H9 (cell line): ENCODE data around the gene RYR1. TPM values are rescaled to one million over a fixed set of nuclear protein-coding genes. Genes with fewer than 3 reads are reported as not detected.

Experiments
- DNase-seq: peaks from one replicate; pipeline ENCODE4 v3.0.0-alpha.2; 2017
- H2AFZ ChIP-seq: one replicate; pipeline ENCODE4 v1.6.1; 2013; ENCODE audit warnings: mild to moderate bottlenecking, low read length, control low read depth, moderate library complexity
- H2AK5ac ChIP-seq: 2 replicates; pipeline ENCODE4 v1.6.1; 2013; ENCODE audit warnings: low read length, control low read depth, mixed read lengths; ENCODE audit not compliant: insufficient read length
- H2BK120ac ChIP-seq: one replicate; pipeline ENCODE4 v1.6.1; 2013; ENCODE audit warnings: low read depth, mild to moderate bottlenecking, low read length, control low read depth, inconsistent platforms; ENCODE audit not compliant: poor library complexity, severe bottlenecking
- H2BK12ac ChIP-seq: 2 replicates; pipeline ENCODE4 v1.6.1; 2013; ENCODE audit warnings: low read length, control low read depth, mixed read lengths, low read depth; ENCODE audit not compliant: insufficient read length
- H2BK15ac ChIP-seq: 2 replicates; pipeline ENCODE4 v1.6.1; 2013; ENCODE audit warnings: low read depth, low read length, control low read depth
- H2BK20ac ChIP-seq: one replicate; pipeline ENCODE4 v1.6.1; 2013; ENCODE audit warnings: low read depth, mild to moderate bottlenecking, low read length, control low read depth, inconsistent platforms; ENCODE audit not compliant: poor library complexity, severe bottlenecking
- H2BK5ac ChIP-seq: 2 replicates; pipeline ENCODE4 v1.6.1; 2013; ENCODE audit warnings: low read length, control low read depth, mixed read lengths; ENCODE audit not compliant: insufficient read length
- H3K14ac ChIP-seq: 2 replicates; pipeline ENCODE4 v1.6.1; 2013; ENCODE audit warnings: low read length, control low read depth; ENCODE audit not compliant: insufficient read depth
- H3K18ac ChIP-seq: 2 replicates; pipeline ENCODE4 v1.6.1; 2013; ENCODE audit warnings: low read depth, mild to moderate bottlenecking, mixed read lengths, low read length, control low read depth; ENCODE audit not compliant: insufficient read length
- H3K23ac ChIP-seq: 2 replicates; pipeline ENCODE4 v1.6.1; 2013; ENCODE audit warnings: low read length, control low read depth, mixed read lengths, low read depth; ENCODE audit not compliant: insufficient read length
- H3K23me2 ChIP-seq: 2 replicates; pipeline ENCODE4 v1.6.1; 2013; ENCODE audit warnings: low read depth, mild to moderate bottlenecking, mixed read lengths, low read length, control low read depth; ENCODE audit not compliant: insufficient read length, poor library complexity, severe bottlenecking
- H3K27ac ChIP-seq: 2 replicates; pipeline ENCODE4 v1.5.1; 2013; ENCODE audit warnings: low read length, control low read depth, mixed read lengths, low read depth; ENCODE audit not compliant: insufficient read length
- H3K27me3 ChIP-seq: 2 replicates; pipeline ENCODE4 v1.6.1; 2013; ENCODE audit warnings: low read length, control low read depth, inconsistent platforms; ENCODE audit not compliant: insufficient read depth
- H3K4ac ChIP-seq: 2 replicates; pipeline ENCODE4 v1.6.1; 2013; ENCODE audit warnings: low read depth, mild to moderate bottlenecking, control low read depth, inconsistent platforms, low read length, moderate library complexity
- H3K4me1 ChIP-seq: 2 replicates; pipeline ENCODE4 v1.6.1; 2013; ENCODE audit warnings: low read length, control low read depth, inconsistent platforms; ENCODE audit not compliant: insufficient read depth
- H3K4me2 ChIP-seq: 2 replicates; pipeline ENCODE4 v1.6.1; 2013; ENCODE audit warnings: low read length, control low read depth, mixed read lengths; ENCODE audit not compliant: insufficient read length, insufficient read depth
- H3K56ac ChIP-seq: 2 replicates; pipeline ENCODE4 v1.6.1; 2013; ENCODE audit warnings: low read depth, mild to moderate bottlenecking, mixed read lengths, low read length, control low read depth; ENCODE audit not compliant: insufficient read length
- H3K79me1 ChIP-seq: 2 replicates; pipeline ENCODE4 v1.6.1; 2013; ENCODE audit warnings: low read depth, mild to moderate bottlenecking, moderate library complexity, low read length, control low read depth, inconsistent platforms; ENCODE audit not compliant: insufficient read depth, poor library complexity, severe bottlenecking
- H3K79me2 ChIP-seq: 2 replicates; pipeline ENCODE4 v1.6.1; 2013; ENCODE audit warnings: low read length, control low read depth, inconsistent platforms; ENCODE audit not compliant: insufficient read depth
- H3K9ac ChIP-seq: 2 replicates; pipeline ENCODE4 v1.6.1; 2013; ENCODE audit warnings: low read length, control low read depth, mixed read lengths; ENCODE audit not compliant: insufficient read length; ENCODE audit errors: extremely low read depth
- H3K9me3 ChIP-seq: one replicate; pipeline ENCODE4 v1.6.1; 2013; ENCODE audit warnings: low read depth, low read length, inconsistent platforms; ENCODE audit not compliant: control insufficient read depth
- H3T11ph ChIP-seq: one replicate; pipeline ENCODE4 v1.6.1; 2013; ENCODE audit warnings: mild to moderate bottlenecking, low read length, control low read depth, inconsistent platforms
- H4K20me1 ChIP-seq: one replicate; pipeline ENCODE4 v1.6.1; 2013; ENCODE audit not compliant: control insufficient read depth, insufficient read length, insufficient read depth
- H4K5ac ChIP-seq: 2 replicates; pipeline ENCODE4 v1.6.1; 2013; ENCODE audit warnings: low read depth, mild to moderate bottlenecking, mixed read lengths, low read length, control low read depth; ENCODE audit not compliant: insufficient read length
- H4K8ac ChIP-seq: replicated peaks from 2 replicates; pipeline ENCODE4 v1.6.1; 2013; ENCODE audit warnings: low read length, control low read depth, mixed read lengths, low read depth; ENCODE audit not compliant: insufficient read length
- H4K91ac ChIP-seq: 2 replicates; pipeline ENCODE4 v1.6.1; 2013; ENCODE audit warnings: low read depth, mild to moderate bottlenecking, moderate library complexity, mixed read lengths, low read length, control low read depth; ENCODE audit not compliant: insufficient read length
- H3K27ac Mint-ChIP-seq, 3 experiments: 2 replicates in 2 of 3; 3 replicates in 1 of 3; pipeline ENCODE4 v1.8.0; 2020 to 2021; ENCODE audit warnings: mixed read lengths in 3 of 3, mild to moderate bottlenecking in 1 of 3, moderate library complexity in 1 of 3
- H3K27me3 Mint-ChIP-seq: 2 replicates; pipeline ENCODE4 v1.8.0; 2021; ENCODE audit warnings: low read depth, mild to moderate bottlenecking, moderate library complexity, mixed read lengths
- H3K36me3 Mint-ChIP-seq, 3 experiments: 2 replicates in 2 of 3; 3 replicates in 1 of 3; pipeline ENCODE4 v1.8.0; 2020 to 2021; ENCODE audit warnings: low read depth in 3 of 3, mixed read lengths in 3 of 3; ENCODE audit not compliant: insufficient read depth in 1 of 3
- H3K4me1 Mint-ChIP-seq, 2 experiments: 2 replicates each; pipeline ENCODE4 v1.8.0; 2020; ENCODE audit warnings: mixed read lengths in 2 of 2
- H3K4me3 Mint-ChIP-seq, 2 experiments: 2 replicates in 1 of 2; 3 replicates in 1 of 2; pipeline ENCODE4 v1.8.0; 2020 to 2021; ENCODE audit warnings: mild to moderate bottlenecking in 2 of 2, mixed read lengths in 2 of 2, moderate library complexity in 1 of 2
- H3K9me3 Mint-ChIP-seq, 2 experiments: 2 replicates in 1 of 2; 3 replicates in 1 of 2; pipeline ENCODE4 v1.8.0; 2020; ENCODE audit warnings: mild to moderate bottlenecking in 2 of 2, mixed read lengths in 2 of 2, moderate library complexity in 1 of 2
- WGBS: extraction: QIAGEN DNeasy Blood & Tissue Kit; methylation state at CpG from one replicate; pipeline ENCODE4 v1.1.7; 2013; ENCODE audit warnings: missing lambda C conversion rate, low lambda C conversion rate, mixed read lengths; ENCODE audit not compliant: insufficient read length; ENCODE audit errors: extremely low coverage; 5-methylcytosine and 5-hydroxymethylcytosine counted together
- total RNA-seq: library from RNA; stranded (reverse); gene quantifications from 2 replicates; pipeline ENCODE4 v1.2.1, GENCODE V29; 2021
- TF ChIP-seq, protein P1 (sequence below): fragments of 200-600 bp; sonication (generic); conservative IDR thresholded peaks from 3 replicates; pipeline ENCODE4 v1.8.0; 2021; ENCODE audit warnings: antibody characterized with exemption, mild to moderate bottlenecking

The RYR1 gene
- total RNA-seq, 1 experiment from 2014 or later: 8.9 TPM

DNA sequence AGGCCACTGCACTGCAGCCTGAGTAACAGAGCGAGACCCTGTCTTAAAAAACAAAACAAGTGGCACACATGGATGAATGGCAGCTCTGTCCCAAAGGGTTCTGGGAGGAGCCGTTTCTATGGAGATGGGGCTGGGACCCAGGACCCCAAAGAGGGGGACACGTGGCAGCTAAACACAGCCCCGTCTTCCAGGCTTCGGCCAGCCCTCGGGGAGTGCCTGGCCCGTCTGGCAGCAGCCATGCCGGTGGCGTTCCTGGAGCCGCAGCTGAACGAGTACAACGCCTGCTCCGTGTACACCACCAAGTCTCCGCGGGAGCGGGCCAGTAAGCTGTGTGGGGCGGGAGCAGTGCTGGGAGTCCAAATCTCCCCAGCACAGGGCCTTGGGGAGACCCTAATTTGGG is 82.4 kb downstream of the RYR1 start:
- H2AK5ac ChIP-seq: no peak overlapping the region
- no CpG with 5 or more reads among the region's 17 CpGs for WGBS

More for the DNA sequence above, 82.4 kb downstream of the RYR1 start:
- H3K23ac ChIP-seq: no peak overlapping the region
- H4K20me1 ChIP-seq: no peaks in the 10 kb centered on the region
- no peak overlapping the region for H3K27ac Mint-ChIP-seq
- no peaks in the 10 kb centered on the region for H3K4me1 Mint-ChIP-seq
- no peak overlapping the region for H2BK15ac ChIP-seq
- H4K91ac ChIP-seq: no peak overlapping the region
- H3K36me3 Mint-ChIP-seq: peaks cover 10 to 20% (median 13%) of the 10 kb centered on the region in 3 experiments; a peak in 4 of 7 replicates
- H3K9ac ChIP-seq: no peak overlapping the region
- H4K8ac ChIP-seq: no peak overlapping the region
- no peaks in the 10 kb centered on the region for H3K27me3 Mint-ChIP-seq
- no peaks in the 10 kb centered on the region for H3K4me1 ChIP-seq
- H3K23me2 ChIP-seq: no peaks in the 10 kb centered on the region
- H3K18ac ChIP-seq: no peak overlapping the region
- H3K14ac ChIP-seq: no peak overlapping the region
- no peak overlapping the region for H4K5ac ChIP-seq
- no peak overlapping the region for H2BK12ac ChIP-seq
- no peak overlapping the region for H2BK5ac ChIP-seq
- no peak overlapping the region for H3K56ac ChIP-seq
- no peak for DNase-seq
- no peak overlapping the region for H2AFZ ChIP-seq
- H3K79me1 ChIP-seq: no peaks in the 10 kb centered on the region
- H3K4ac ChIP-seq: no peak overlapping the region
- no peak overlapping the region for H3K4me3 Mint-ChIP-seq
- H3T11ph ChIP-seq: no peak overlapping the region
- no peaks in the 10 kb centered on the region for H3K9me3 ChIP-seq
- H3K27ac ChIP-seq: no peak overlapping the region
- no peaks in the 10 kb centered on the region for H3K79me2 ChIP-seq
- H2BK20ac ChIP-seq: no peak overlapping the region
- no peaks in the 10 kb centered on the region for H3K9me3 Mint-ChIP-seq
- H2BK120ac ChIP-seq: no peak overlapping the region
- TF ChIP-seq, protein P1, sequence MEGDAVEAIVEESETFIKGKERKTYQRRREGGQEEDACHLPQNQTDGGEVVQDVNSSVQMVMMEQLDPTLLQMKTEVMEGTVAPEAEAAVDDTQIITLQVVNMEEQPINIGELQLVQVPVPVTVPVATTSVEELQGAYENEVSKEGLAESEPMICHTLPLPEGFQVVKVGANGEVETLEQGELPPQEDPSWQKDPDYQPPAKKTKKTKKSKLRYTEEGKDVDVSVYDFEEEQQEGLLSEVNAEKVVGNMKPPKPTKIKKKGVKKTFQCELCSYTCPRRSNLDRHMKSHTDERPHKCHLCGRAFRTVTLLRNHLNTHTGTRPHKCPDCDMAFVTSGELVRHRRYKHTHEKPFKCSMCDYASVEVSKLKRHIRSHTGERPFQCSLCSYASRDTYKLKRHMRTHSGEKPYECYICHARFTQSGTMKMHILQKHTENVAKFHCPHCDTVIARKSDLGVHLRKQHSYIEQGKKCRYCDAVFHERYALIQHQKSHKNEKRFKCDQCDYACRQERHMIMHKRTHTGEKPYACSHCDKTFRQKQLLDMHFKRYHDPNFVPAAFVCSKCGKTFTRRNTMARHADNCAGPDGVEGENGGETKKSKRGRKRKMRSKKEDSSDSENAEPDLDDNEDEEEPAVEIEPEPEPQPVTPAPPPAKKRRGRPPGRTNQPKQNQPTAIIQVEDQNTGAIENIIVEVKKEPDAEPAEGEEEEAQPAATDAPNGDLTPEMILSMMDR: no peak
- H3K4me2 ChIP-seq: no peak overlapping the region
- no peaks in the 10 kb centered on the region for H3K27me3 ChIP-seq
